CD4-positive, alpha-beta T cell treated with Interleukin-15 for 4 hours (primary cell): ENCODE results near the gene KDM8.

ENCODE experiments used
- DNase-seq: peaks from one replicate; pipeline ENCODE4 v3.0.0-alpha.2; 2020; ENCODE audit warnings: low spot score

KDM8 gene

DNA sequence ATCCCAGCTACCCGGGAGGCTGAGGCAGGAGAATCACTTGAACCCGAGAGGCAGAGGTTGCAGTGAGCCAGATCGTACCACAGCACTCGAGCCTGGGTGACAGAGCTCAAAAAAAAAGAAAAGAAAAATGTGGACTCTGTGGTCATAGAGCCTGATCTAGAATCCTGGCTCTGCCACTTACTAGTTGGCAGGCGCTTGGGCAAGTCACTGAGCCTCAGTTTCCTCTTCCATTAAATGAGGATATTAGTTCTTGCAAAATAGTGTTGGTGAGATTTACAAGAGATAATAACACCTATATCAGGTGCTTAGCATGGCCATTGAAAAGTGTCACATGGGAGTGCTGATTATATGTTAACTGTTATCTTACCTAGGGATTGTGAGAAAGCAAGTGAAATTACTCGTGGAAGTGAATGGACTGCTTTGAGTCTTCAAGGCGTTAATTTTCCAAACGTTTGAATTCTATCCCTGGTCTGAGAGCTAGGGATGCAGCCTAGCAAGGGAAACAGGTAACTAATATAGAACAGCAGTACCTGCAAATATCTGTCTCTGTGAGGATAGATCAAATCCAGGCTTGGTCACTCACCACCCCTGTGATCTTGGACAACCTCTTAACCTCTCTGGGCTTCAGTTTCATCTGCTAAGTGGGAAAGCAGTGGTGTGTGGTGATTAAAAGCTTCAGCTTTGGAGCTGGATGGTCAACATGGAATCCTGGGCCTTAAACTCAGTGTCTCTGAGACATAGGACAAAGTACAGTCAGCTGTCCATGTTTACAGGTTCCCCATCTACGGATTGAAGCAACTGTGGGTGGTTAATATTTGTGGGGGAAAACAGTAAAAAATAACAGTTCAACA lies 66.2 kb downstream of the KDM8 start:
- no peak for DNase-seq

DNA sequence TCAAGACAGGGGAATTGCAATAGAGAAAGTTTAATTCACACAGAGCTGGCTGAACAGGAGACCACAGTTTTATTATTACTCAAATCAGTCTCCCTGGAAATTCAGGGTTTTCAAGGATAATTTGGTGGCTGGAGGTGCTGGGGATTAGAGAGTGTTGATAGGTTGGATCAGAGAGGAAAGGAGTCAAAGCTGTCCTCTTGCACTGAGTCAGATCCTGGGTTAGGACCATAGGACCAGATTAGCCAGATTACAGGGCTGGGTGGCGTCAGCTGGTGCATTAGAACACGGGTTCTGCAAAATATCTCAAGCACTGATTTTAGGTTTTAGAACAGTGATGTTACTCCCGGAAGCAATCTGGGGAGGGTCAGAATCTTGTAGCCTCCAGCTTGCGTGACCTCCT lies 67.0 kb downstream of the KDM8 start:
- no peak for DNase-seq
